ENCODE data around the gene ZNF462. TPM values are rescaled to one million over a fixed set of nuclear protein-coding genes. Genes with fewer than 3 reads are reported as not detected.
"Not testable (repeated sequence)": the region's sequence is repeated elsewhere in the genome, so short reads cannot be mapped to it uniquely, and the experiment has no call there.

Gene ZNF462
- total RNA-seq, 2 experiments from 2014 or later, result 0.67 to 0.94 TPM

DNA sequence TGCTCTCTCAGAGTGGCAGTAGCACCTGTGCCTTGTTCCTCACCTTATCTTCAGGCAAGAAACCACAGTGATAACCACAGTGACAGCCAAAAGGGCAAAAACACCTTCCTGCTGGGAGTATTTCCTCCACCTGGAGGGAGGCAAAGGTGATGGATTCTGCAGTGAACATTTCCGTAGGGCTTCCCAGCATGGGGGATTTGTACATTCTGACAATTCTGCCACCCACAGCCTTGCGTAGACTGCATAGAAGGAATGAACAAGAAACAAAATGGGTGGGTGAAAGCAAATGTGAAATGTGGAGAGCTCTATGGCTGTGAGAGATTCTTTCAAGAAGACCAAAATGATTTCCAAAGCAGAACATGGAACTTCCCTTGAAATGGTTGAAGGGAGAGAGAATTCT is 111.4 kb downstream of the ZNF462 start:
- DNase-seq (no peak), ATAC-seq (ENCODE audit: low read depth) (no peak)
- Mint-ChIP-seq H3K4me3 (no peak overlapping the region), H3K9me3 (peaks cover 2% of the 10 kb centered on the region), H3K27ac (no peak overlapping the region), H3K27me3 (peaks cover 7% of the 10 kb centered on the region), H3K4me1 (no peaks in the 10 kb centered on the region), H3K36me3 (no peaks in the 10 kb centered on the region)
- POLR2A ChIA-PET, result no interaction called here

GRCh38 chr9:106976772-106977171 is 113.8 kb downstream of the ZNF462 start:
- Mint-ChIP-seq H3K27ac (no peak overlapping the region), H3K4me1 (no peaks in the 10 kb centered on the region), H3K27me3 (no peaks in the 10 kb centered on the region), H3K4me3 (no peak overlapping the region), H3K36me3 (no peaks in the 10 kb centered on the region), H3K9me3 (peaks cover 2% of the 10 kb centered on the region)
- no peak for DNase-seq
- no peak for ATAC-seq (ENCODE audit: low read depth)
- POLR2A ChIA-PET, result no interaction called here

GRCh38 chr9:106980551-106981101 is 117.7 kb downstream of the ZNF462 start:
- ATAC-seq (ENCODE audit: low read depth) (no peak), DNase-seq (no peak)
- peaks cover 4% of the 10 kb centered on the region for H3K9me3 Mint-ChIP-seq
- no peaks in the 10 kb centered on the region for H3K27me3 Mint-ChIP-seq
- POLR2A ChIA-PET, result no interaction called here
- no peaks in the 10 kb centered on the region for H3K4me1 Mint-ChIP-seq
- no peaks in the 10 kb centered on the region for H3K36me3 Mint-ChIP-seq
- H3K27ac Mint-ChIP-seq, result no peak overlapping the region
- no peak overlapping the region for H3K4me3 Mint-ChIP-seq

GRCh38 chr9:106981396-106982287 is 118.7 kb downstream of the ZNF462 start:
- POLR2A ChIA-PET, result no interaction called here
- H3K9me3 Mint-ChIP-seq, result peaks cover 4% of the 10 kb centered on the region
- no peaks in the 10 kb centered on the region for H3K4me1 Mint-ChIP-seq

GRCh38 chr9:106982636-106983035 is 119.7 kb downstream of the ZNF462 start:
- H3K27me3 Mint-ChIP-seq, result no peaks in the 10 kb centered on the region
- H3K36me3 Mint-ChIP-seq, result no peaks in the 10 kb centered on the region
- POLR2A ChIA-PET, result no interaction called here
- peaks cover 3% of the 10 kb centered on the region for H3K9me3 Mint-ChIP-seq
- DNase-seq, result no peak
- H3K27ac Mint-ChIP-seq, result no peak overlapping the region
- no peak overlapping the region for H3K4me3 Mint-ChIP-seq
- ATAC-seq (ENCODE audit: low read depth), result no peak
- no peaks in the 10 kb centered on the region for H3K4me1 Mint-ChIP-seq

More at GRCh38 chr9:106981396-106982287, 118.7 kb downstream of the ZNF462 start:
- Mint-ChIP-seq H3K27me3 (no peaks in the 10 kb centered on the region), H3K4me3 (no peak overlapping the region), H3K27ac (no peak overlapping the region), H3K36me3 (no peaks in the 10 kb centered on the region)
- ATAC-seq (ENCODE audit: low read depth) (no peak), DNase-seq (no peak)

GRCh38 chr9:106983346-106983745 is 120.4 kb downstream of the ZNF462 start:
- POLR2A ChIA-PET, result no interaction called here
- H3K9me3 Mint-ChIP-seq, result peaks cover 3% of the 10 kb centered on the region
- H3K4me3 Mint-ChIP-seq, result no peak overlapping the region
- no peaks in the 10 kb centered on the region for H3K4me1 Mint-ChIP-seq
- no peaks in the 10 kb centered on the region for H3K36me3 Mint-ChIP-seq
- H3K27me3 Mint-ChIP-seq, result no peaks in the 10 kb centered on the region
- no peak overlapping the region for H3K27ac Mint-ChIP-seq
- no peak for DNase-seq
- ATAC-seq (ENCODE audit: low read depth), result no peak

GRCh38 chr9:106989904-106990303 is 126.9 kb downstream of the ZNF462 start:
- H3K36me3 Mint-ChIP-seq, result not testable (repeated sequence)

GRCh38 chr9:106992186-106992585 is 129.2 kb downstream of the ZNF462 start:
- Mint-ChIP-seq H3K4me3 (no peak overlapping the region), H3K4me1 (no peaks in the 10 kb centered on the region), H3K9me3 (peaks cover 2% of the 10 kb centered on the region), H3K36me3 (no peaks in the 10 kb centered on the region), H3K27ac (no peak overlapping the region), H3K27me3 (no peaks in the 10 kb centered on the region)
- ATAC-seq (ENCODE audit: low read depth), result no peak
- no peak for DNase-seq
- POLR2A ChIA-PET, result no interaction called here

More at GRCh38 chr9:106989904-106990303, 126.9 kb downstream of the ZNF462 start:
- H3K4me1 Mint-ChIP-seq; H3K27ac Mint-ChIP-seq; H3K4me3 Mint-ChIP-seq; DNase-seq; POLR2A ChIA-PET; H3K27me3 Mint-ChIP-seq; H3K9me3 Mint-ChIP-seq; ATAC-seq (ENCODE audit: low read depth): not testable (repeated sequence)

DNA sequence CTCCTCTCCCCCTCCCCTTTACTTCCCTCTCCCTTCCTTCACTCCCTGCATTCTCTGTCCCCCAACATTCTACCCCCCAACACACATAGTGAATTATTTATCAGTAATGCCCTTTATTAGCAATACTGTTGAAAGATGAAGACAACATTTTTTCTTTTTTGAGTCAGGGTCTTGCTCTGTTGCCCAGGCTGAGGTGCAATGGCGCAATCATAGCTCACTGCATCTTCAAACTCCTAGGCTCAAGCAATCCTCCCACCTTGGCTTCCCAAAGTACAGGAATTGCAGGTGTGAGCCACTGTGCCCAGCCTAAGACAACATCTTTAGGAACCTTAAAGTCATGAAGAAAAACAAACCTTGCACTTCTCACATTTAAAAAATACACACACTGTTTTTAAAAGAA is 130.6 kb downstream of the ZNF462 start:
- POLR2A ChIA-PET, result no interaction called here
- H3K9me3 Mint-ChIP-seq, result peaks cover 2% of the 10 kb centered on the region
- DNase-seq (no peak), ATAC-seq (ENCODE audit: low read depth) (no peak)
- no peak overlapping the region for H3K4me3 Mint-ChIP-seq
- no peaks in the 10 kb centered on the region for H3K4me1 Mint-ChIP-seq
- H3K36me3 Mint-ChIP-seq, result no peaks in the 10 kb centered on the region
- no peak overlapping the region for H3K27ac Mint-ChIP-seq
- no peaks in the 10 kb centered on the region for H3K27me3 Mint-ChIP-seq

- DNase-seq (no peak), ATAC-seq (ENCODE audit: low read depth) (no peak)
- Mint-ChIP-seq H3K36me3 (no peaks in the 10 kb centered on the region), H3K27ac (no peak overlapping the region), H3K4me3 (no peak overlapping the region), H3K9me3 (peaks cover 2% of the 10 kb centered on the region), H3K4me1 (no peaks in the 10 kb centered on the region), H3K27me3 (no peaks in the 10 kb centered on the region)
- POLR2A ChIA-PET, result no interaction called here
These were observed 131.5 kb downstream of the ZNF462 start for GRCh38 chr9:106994463-106994862.

DNA sequence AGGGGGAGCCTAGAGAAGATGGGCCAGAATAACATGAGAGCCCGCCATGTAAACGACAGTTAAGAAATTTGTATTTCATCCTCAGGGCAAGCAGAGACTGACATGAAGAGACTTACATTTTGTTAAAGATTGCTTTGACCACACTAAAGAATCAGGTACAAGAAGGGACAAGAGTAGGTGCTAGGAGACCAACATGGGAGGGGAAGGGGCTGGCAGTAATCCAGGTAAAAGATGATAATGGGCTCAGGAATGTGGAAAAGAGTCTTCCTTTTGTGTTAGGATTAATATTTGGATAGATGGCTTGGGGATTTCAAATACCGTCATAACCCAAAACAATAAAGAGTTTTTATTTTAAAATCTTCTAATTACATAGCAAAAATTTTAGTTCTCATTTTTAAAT is 137.3 kb downstream of the ZNF462 start:
- no peaks in the 10 kb centered on the region for H3K27me3 Mint-ChIP-seq
- no peak overlapping the region for H3K4me3 Mint-ChIP-seq
- ATAC-seq (ENCODE audit: low read depth) (no peak), DNase-seq (no peak)
- H3K36me3 Mint-ChIP-seq, result no peaks in the 10 kb centered on the region
- POLR2A ChIA-PET, result no interaction called here
- H3K4me1 Mint-ChIP-seq, result no peaks in the 10 kb centered on the region
- no peaks in the 10 kb centered on the region for H3K9me3 Mint-ChIP-seq
- no peak overlapping the region for H3K27ac Mint-ChIP-seq

DNA sequence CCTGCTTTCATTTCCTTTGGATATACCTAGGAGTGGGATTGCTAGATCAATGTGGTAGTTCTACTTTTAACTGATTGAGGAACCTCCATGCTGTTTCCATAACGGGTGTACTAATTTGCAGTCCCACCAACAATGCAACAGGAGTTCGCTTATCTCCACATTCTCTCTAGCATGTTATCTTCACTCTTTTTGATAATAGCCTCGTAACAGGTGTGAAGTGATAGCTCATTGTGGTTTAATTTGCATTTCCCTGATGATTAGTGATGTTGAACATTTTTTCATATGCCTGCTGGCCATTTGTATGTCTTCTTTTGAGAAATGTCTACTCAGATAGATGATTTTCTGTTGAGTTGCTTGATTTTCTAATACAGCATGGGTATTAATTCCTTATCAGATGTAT is 142.2 kb downstream of the ZNF462 start:
- ATAC-seq (ENCODE audit: low read depth), result no peak
- H3K4me1 Mint-ChIP-seq, result no peaks in the 10 kb centered on the region
- POLR2A ChIA-PET, result no interaction called here
- H3K4me3 Mint-ChIP-seq, result no peak overlapping the region
- no peaks in the 10 kb centered on the region for H3K36me3 Mint-ChIP-seq
- no peaks in the 10 kb centered on the region for H3K9me3 Mint-ChIP-seq
- H3K27me3 Mint-ChIP-seq, result no peaks in the 10 kb centered on the region
- no peak for DNase-seq
- H3K27ac Mint-ChIP-seq, result no peak overlapping the region

- ATAC-seq (ENCODE audit: low read depth) (no peak), DNase-seq (no peak)
- Mint-ChIP-seq H3K27me3 (peaks cover 2% of the 10 kb centered on the region), H3K4me3 (no peak overlapping the region), H3K4me1 (no peaks in the 10 kb centered on the region), H3K27ac (no peak overlapping the region), H3K9me3 (peaks cover 2% of the 10 kb centered on the region), H3K36me3 (no peaks in the 10 kb centered on the region)
- POLR2A ChIA-PET, result no interaction called here
These were observed 144.4 kb downstream of the ZNF462 start for GRCh38 chr9:107007402-107007801.

DNA sequence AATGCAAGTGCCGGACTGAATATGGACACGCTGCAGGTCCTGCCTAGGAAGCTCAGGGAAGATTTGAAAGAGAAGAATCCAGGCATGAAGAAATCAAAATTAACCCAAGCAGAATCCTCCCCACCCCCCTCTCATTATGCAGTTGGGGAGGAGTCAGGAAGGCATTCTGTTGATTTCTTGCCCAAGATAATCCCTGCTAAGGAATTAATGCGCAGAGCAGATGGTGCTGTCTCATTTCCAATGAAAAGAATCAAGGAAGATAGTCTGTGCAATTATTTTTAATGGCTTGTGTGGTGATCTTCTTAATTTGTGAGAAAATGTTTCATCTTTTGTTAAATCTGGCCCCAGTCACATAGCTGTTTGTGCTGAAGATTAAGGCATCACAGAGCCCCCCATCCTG is 145.0 kb downstream of the ZNF462 start:
- peaks cover 2% of the 10 kb centered on the region for H3K27me3 Mint-ChIP-seq
- peaks cover 2% of the 10 kb centered on the region for H3K9me3 Mint-ChIP-seq
- DNase-seq (no peak), ATAC-seq (ENCODE audit: low read depth) (no peak)
- no peaks in the 10 kb centered on the region for H3K36me3 Mint-ChIP-seq
- no peak overlapping the region for H3K27ac Mint-ChIP-seq
- POLR2A ChIA-PET, result no interaction called here
- no peaks in the 10 kb centered on the region for H3K4me1 Mint-ChIP-seq
- H3K4me3 Mint-ChIP-seq, result no peak overlapping the region
